H9 (cell line): ENCODE data around the gene NOXA1. TPM values are rescaled to one million over a fixed set of nuclear protein-coding genes. Genes with fewer than 3 reads are reported as not detected.

ENCODE experiments used
- DNase-seq: peaks from one replicate; pipeline ENCODE4 v3.0.0-alpha.2; 2017
- H2AFZ ChIP-seq: one replicate; pipeline ENCODE4 v1.6.1; 2013; ENCODE audit warnings: mild to moderate bottlenecking, low read length, control low read depth, moderate library complexity
- H2AK5ac ChIP-seq: 2 replicates; pipeline ENCODE4 v1.6.1; 2013; ENCODE audit warnings: low read length, control low read depth, mixed read lengths; ENCODE audit not compliant: insufficient read length
- H2BK120ac ChIP-seq: one replicate; pipeline ENCODE4 v1.6.1; 2013; ENCODE audit warnings: low read depth, mild to moderate bottlenecking, low read length, control low read depth, inconsistent platforms; ENCODE audit not compliant: poor library complexity, severe bottlenecking
- H2BK12ac ChIP-seq: 2 replicates; pipeline ENCODE4 v1.6.1; 2013; ENCODE audit warnings: low read length, control low read depth, mixed read lengths, low read depth; ENCODE audit not compliant: insufficient read length
- H2BK15ac ChIP-seq: 2 replicates; pipeline ENCODE4 v1.6.1; 2013; ENCODE audit warnings: low read depth, low read length, control low read depth
- H2BK20ac ChIP-seq: one replicate; pipeline ENCODE4 v1.6.1; 2013; ENCODE audit warnings: low read depth, mild to moderate bottlenecking, low read length, control low read depth, inconsistent platforms; ENCODE audit not compliant: poor library complexity, severe bottlenecking
- H2BK5ac ChIP-seq: 2 replicates; pipeline ENCODE4 v1.6.1; 2013; ENCODE audit warnings: low read length, control low read depth, mixed read lengths; ENCODE audit not compliant: insufficient read length
- H3K14ac ChIP-seq: 2 replicates; pipeline ENCODE4 v1.6.1; 2013; ENCODE audit warnings: low read length, control low read depth; ENCODE audit not compliant: insufficient read depth
- H3K18ac ChIP-seq: 2 replicates; pipeline ENCODE4 v1.6.1; 2013; ENCODE audit warnings: low read depth, mild to moderate bottlenecking, mixed read lengths, low read length, control low read depth; ENCODE audit not compliant: insufficient read length
- H3K23ac ChIP-seq: 2 replicates; pipeline ENCODE4 v1.6.1; 2013; ENCODE audit warnings: low read length, control low read depth, mixed read lengths, low read depth; ENCODE audit not compliant: insufficient read length
- H3K23me2 ChIP-seq: 2 replicates; pipeline ENCODE4 v1.6.1; 2013; ENCODE audit warnings: low read depth, mild to moderate bottlenecking, mixed read lengths, low read length, control low read depth; ENCODE audit not compliant: insufficient read length, poor library complexity, severe bottlenecking
- H3K27ac ChIP-seq: 2 replicates; pipeline ENCODE4 v1.5.1; 2013; ENCODE audit warnings: low read length, control low read depth, mixed read lengths, low read depth; ENCODE audit not compliant: insufficient read length
- H3K27me3 ChIP-seq: 2 replicates; pipeline ENCODE4 v1.6.1; 2013; ENCODE audit warnings: low read length, control low read depth, inconsistent platforms; ENCODE audit not compliant: insufficient read depth
- H3K4ac ChIP-seq: 2 replicates; pipeline ENCODE4 v1.6.1; 2013; ENCODE audit warnings: low read depth, mild to moderate bottlenecking, control low read depth, inconsistent platforms, low read length, moderate library complexity
- H3K4me1 ChIP-seq: 2 replicates; pipeline ENCODE4 v1.6.1; 2013; ENCODE audit warnings: low read length, control low read depth, inconsistent platforms; ENCODE audit not compliant: insufficient read depth
- H3K4me2 ChIP-seq: 2 replicates; pipeline ENCODE4 v1.6.1; 2013; ENCODE audit warnings: low read length, control low read depth, mixed read lengths; ENCODE audit not compliant: insufficient read length, insufficient read depth
- H3K56ac ChIP-seq: 2 replicates; pipeline ENCODE4 v1.6.1; 2013; ENCODE audit warnings: low read depth, mild to moderate bottlenecking, mixed read lengths, low read length, control low read depth; ENCODE audit not compliant: insufficient read length
- H3K79me1 ChIP-seq: 2 replicates; pipeline ENCODE4 v1.6.1; 2013; ENCODE audit warnings: low read depth, mild to moderate bottlenecking, moderate library complexity, low read length, control low read depth, inconsistent platforms; ENCODE audit not compliant: insufficient read depth, poor library complexity, severe bottlenecking
- H3K79me2 ChIP-seq: 2 replicates; pipeline ENCODE4 v1.6.1; 2013; ENCODE audit warnings: low read length, control low read depth, inconsistent platforms; ENCODE audit not compliant: insufficient read depth
- H3K9ac ChIP-seq: 2 replicates; pipeline ENCODE4 v1.6.1; 2013; ENCODE audit warnings: low read length, control low read depth, mixed read lengths; ENCODE audit not compliant: insufficient read length; ENCODE audit errors: extremely low read depth
- H3K9me3 ChIP-seq: one replicate; pipeline ENCODE4 v1.6.1; 2013; ENCODE audit warnings: low read depth, low read length, inconsistent platforms; ENCODE audit not compliant: control insufficient read depth
- H3T11ph ChIP-seq: one replicate; pipeline ENCODE4 v1.6.1; 2013; ENCODE audit warnings: mild to moderate bottlenecking, low read length, control low read depth, inconsistent platforms
- H4K20me1 ChIP-seq: one replicate; pipeline ENCODE4 v1.6.1; 2013; ENCODE audit not compliant: control insufficient read depth, insufficient read length, insufficient read depth
- H4K5ac ChIP-seq: 2 replicates; pipeline ENCODE4 v1.6.1; 2013; ENCODE audit warnings: low read depth, mild to moderate bottlenecking, mixed read lengths, low read length, control low read depth; ENCODE audit not compliant: insufficient read length
- H4K8ac ChIP-seq: replicated peaks from 2 replicates; pipeline ENCODE4 v1.6.1; 2013; ENCODE audit warnings: low read length, control low read depth, mixed read lengths, low read depth; ENCODE audit not compliant: insufficient read length
- H4K91ac ChIP-seq: 2 replicates; pipeline ENCODE4 v1.6.1; 2013; ENCODE audit warnings: low read depth, mild to moderate bottlenecking, moderate library complexity, mixed read lengths, low read length, control low read depth; ENCODE audit not compliant: insufficient read length
- H3K27ac Mint-ChIP-seq, 3 experiments: 2 replicates in 2 of 3; 3 replicates in 1 of 3; pipeline ENCODE4 v1.8.0; 2020 to 2021; ENCODE audit warnings: mixed read lengths in 3 of 3, mild to moderate bottlenecking in 1 of 3, moderate library complexity in 1 of 3
- H3K27me3 Mint-ChIP-seq: 2 replicates; pipeline ENCODE4 v1.8.0; 2021; ENCODE audit warnings: low read depth, mild to moderate bottlenecking, moderate library complexity, mixed read lengths
- H3K36me3 Mint-ChIP-seq, 3 experiments: 2 replicates in 2 of 3; 3 replicates in 1 of 3; pipeline ENCODE4 v1.8.0; 2020 to 2021; ENCODE audit warnings: low read depth in 3 of 3, mixed read lengths in 3 of 3; ENCODE audit not compliant: insufficient read depth in 1 of 3
- H3K4me1 Mint-ChIP-seq, 2 experiments: 2 replicates each; pipeline ENCODE4 v1.8.0; 2020; ENCODE audit warnings: mixed read lengths in 2 of 2
- H3K4me3 Mint-ChIP-seq, 2 experiments: 2 replicates in 1 of 2; 3 replicates in 1 of 2; pipeline ENCODE4 v1.8.0; 2020 to 2021; ENCODE audit warnings: mild to moderate bottlenecking in 2 of 2, mixed read lengths in 2 of 2, moderate library complexity in 1 of 2
- H3K9me3 Mint-ChIP-seq, 2 experiments: 2 replicates in 1 of 2; 3 replicates in 1 of 2; pipeline ENCODE4 v1.8.0; 2020; ENCODE audit warnings: mild to moderate bottlenecking in 2 of 2, mixed read lengths in 2 of 2, moderate library complexity in 1 of 2
- WGBS: extraction: QIAGEN DNeasy Blood & Tissue Kit; methylation state at CpG from one replicate; pipeline ENCODE4 v1.1.7; 2013; ENCODE audit warnings: missing lambda C conversion rate, low lambda C conversion rate, mixed read lengths; ENCODE audit not compliant: insufficient read length; ENCODE audit errors: extremely low coverage; 5-methylcytosine and 5-hydroxymethylcytosine counted together
- total RNA-seq: library from RNA; stranded (reverse); gene quantifications from 2 replicates; pipeline ENCODE4 v1.2.1, GENCODE V29; 2021
- TF ChIP-seq, protein P1 (sequence below): fragments of 200-600 bp; sonication (generic); conservative IDR thresholded peaks from 3 replicates; pipeline ENCODE4 v1.8.0; 2021; ENCODE audit warnings: antibody characterized with exemption, mild to moderate bottlenecking

Gene NOXA1
- total RNA-seq, 1 experiment from 2014 or later: 2.0 TPM

DNA sequence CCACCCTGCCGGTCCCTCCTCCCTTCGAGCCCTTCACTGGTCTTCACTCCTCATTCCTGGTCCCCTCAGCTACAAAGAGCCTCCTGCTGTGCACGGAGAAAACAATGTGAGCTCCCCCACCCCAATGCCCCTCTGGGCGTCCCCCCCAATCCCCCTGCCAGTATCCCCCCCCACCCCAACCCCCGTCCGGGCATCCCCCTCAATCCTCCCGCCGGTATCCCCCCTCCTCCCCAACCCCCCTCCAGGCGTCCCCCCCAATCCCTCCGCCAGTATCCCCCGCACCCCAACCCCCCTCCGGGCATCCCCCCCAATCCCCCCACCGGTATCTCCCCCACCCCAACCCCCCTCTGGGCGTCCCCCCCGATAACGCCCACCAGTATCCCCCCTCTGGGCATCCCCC is 43.0 kb upstream of the NOXA1 start:
- Histone ChIP-seq H3K79me2 (no peaks in the 10 kb centered on the region), H2AFZ (no peak overlapping the region), H3K27me3 (no peaks in the 10 kb centered on the region), H4K8ac (no peak overlapping the region), H4K20me1 (no peaks in the 10 kb centered on the region), H3K27ac (no peak overlapping the region), H3K23me2 (no peaks in the 10 kb centered on the region), H4K5ac (no peak overlapping the region), H3K4me1 (no peaks in the 10 kb centered on the region; the same call in 1 of the 2 replicates), H3K4ac (no peak overlapping the region), H3K9me3 (no peaks in the 10 kb centered on the region), H2BK120ac (no peak overlapping the region), H3K9ac (no peak overlapping the region), H3K23ac (no peak overlapping the region), H3K14ac (no peak overlapping the region), H2BK20ac (no peak overlapping the region), H4K91ac (no peak overlapping the region), H2BK5ac (no peak overlapping the region), H3K18ac (no peak overlapping the region), H2AK5ac (no peak overlapping the region), H3T11ph (no peak overlapping the region), H3K4me2 (no peak overlapping the region), H2BK12ac (no peak overlapping the region), H2BK15ac (no peak overlapping the region), H3K56ac (no peak overlapping the region), H3K79me1 (no peaks in the 10 kb centered on the region)
- peaks cover 28% of the 10 kb centered on the region for H3K27me3 Mint-ChIP-seq
- H3K4me3 Mint-ChIP-seq: no peak overlapping the region
- peaks cover 3% of the 10 kb centered on the region in 2 experiments; a peak in 3 of 4 replicates for H3K4me1 Mint-ChIP-seq
- DNase-seq: no peak
- no CpG with 5 or more reads among the region's 16 CpGs for WGBS
- H3K27ac Mint-ChIP-seq: no peak overlapping the region
- peaks cover 5 to 11% of the 10 kb centered on the region in 2 experiments; a peak in 3 of 5 replicates for H3K9me3 Mint-ChIP-seq
- TF ChIP-seq, protein P1, sequence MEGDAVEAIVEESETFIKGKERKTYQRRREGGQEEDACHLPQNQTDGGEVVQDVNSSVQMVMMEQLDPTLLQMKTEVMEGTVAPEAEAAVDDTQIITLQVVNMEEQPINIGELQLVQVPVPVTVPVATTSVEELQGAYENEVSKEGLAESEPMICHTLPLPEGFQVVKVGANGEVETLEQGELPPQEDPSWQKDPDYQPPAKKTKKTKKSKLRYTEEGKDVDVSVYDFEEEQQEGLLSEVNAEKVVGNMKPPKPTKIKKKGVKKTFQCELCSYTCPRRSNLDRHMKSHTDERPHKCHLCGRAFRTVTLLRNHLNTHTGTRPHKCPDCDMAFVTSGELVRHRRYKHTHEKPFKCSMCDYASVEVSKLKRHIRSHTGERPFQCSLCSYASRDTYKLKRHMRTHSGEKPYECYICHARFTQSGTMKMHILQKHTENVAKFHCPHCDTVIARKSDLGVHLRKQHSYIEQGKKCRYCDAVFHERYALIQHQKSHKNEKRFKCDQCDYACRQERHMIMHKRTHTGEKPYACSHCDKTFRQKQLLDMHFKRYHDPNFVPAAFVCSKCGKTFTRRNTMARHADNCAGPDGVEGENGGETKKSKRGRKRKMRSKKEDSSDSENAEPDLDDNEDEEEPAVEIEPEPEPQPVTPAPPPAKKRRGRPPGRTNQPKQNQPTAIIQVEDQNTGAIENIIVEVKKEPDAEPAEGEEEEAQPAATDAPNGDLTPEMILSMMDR: no peak
- H3K36me3 Mint-ChIP-seq: peaks cover 0 to 6% (median 0%) of the 10 kb centered on the region in 3 experiments; a peak in 1 of 7 replicates
